HCT116 (cell line): ENCODE data around the gene TRAPPC1. TPM values are rescaled to one million over a fixed set of nuclear protein-coding genes. Genes with fewer than 3 reads are reported as not detected.

Experiments
- ATAC-seq: fragments of 200-7000 bp; cut with Tn5 transposase; 2 replicates; pipeline ENCODE4 v1.9.1; 2020; ENCODE audit warnings: mild to moderate bottlenecking, moderate library complexity
- BruUV-seq: library from RNA; stranded (reverse); fragments of 400-500 nt; replicated peaks from 2 replicates; lab custom pipeline; 2021; lab: Mats Ljungman, UMichigan
- CTCF ChIA-PET: fragments of 300-600 bp; sonication (Branson Sonifier 250); formaldehyde crosslinking; loops from one replicate; lab custom pipeline; 2021; ENCODE audit warnings: antibody characterized with exemption; lab: Charles Lee
- POLR2A ChIA-PET: fragments of 300-600, 350-600 bp; sonication (Branson Sonifier 250); formaldehyde crosslinking; loops from one replicate; lab custom pipeline; 2021; ENCODE audit warnings: antibody characterized with exemption; lab: Charles Lee
- RAD21 ChIA-PET, 2 experiments: fragments of 300-600 bp; sonication (Branson Sonifier 250); formaldehyde crosslinking; loops; one replicate each; lab custom pipeline; 2023; ENCODE audit warnings: low total read pairs in 2 of 2; ENCODE audit not compliant: uncharacterized antibody in 2 of 2, unreplicated experiment in 2 of 2, low non-redundant PET in 1 of 2; lab: Charles Lee
- DNase-seq: peaks from one replicate; pipeline ENCODE4 v3.0.0-alpha.2; 2010; ENCODE audit warnings: low read depth, low spot score
- H2AFZ ChIP-seq: fragments of 200-600 bp; shearing (Covaris generic), sonication (generic); 2 replicates; pipeline ENCODE4 v1.6.1; 2017; ENCODE audit warnings: low read depth, mixed run types, mixed read lengths, antibody characterized with exemption, low read length; ENCODE audit not compliant: poor library complexity, severe bottlenecking
- H3K27ac ChIP-seq: 2 replicates; pipeline ENCODE4 v1.5.1; 2012; ENCODE audit warnings: low read depth, low read length
- H3K27me3 ChIP-seq: fragments of 200-600 bp; sonication (generic); 2 replicates; pipeline ENCODE4 v1.6.1; 2016; ENCODE audit warnings: mixed run types, low read length, mixed read lengths; ENCODE audit not compliant: insufficient read depth
- H3K36me3 ChIP-seq, 2 experiments: fragments of 200-500 bp in 1 of 2; fragments of 200-600 bp in 1 of 2; sonication (Bioruptor generic) in 1 of 2; sonication (generic) in 1 of 2; 2 replicates each; pipeline versions ENCODE4 v1.5.1 to v1.6.1; 2014 to 2016; ENCODE audit warnings: low read length in 2 of 2, inconsistent platforms in 1 of 2, mixed read lengths in 1 of 2, mixed run types in 1 of 2; ENCODE audit not compliant: insufficient read depth in 2 of 2, control insufficient read depth in 1 of 2
- H3K4me1 ChIP-seq, 2 experiments: fragments of 200-600 bp in 1 of 2; sonication (generic) in 1 of 2; 2 replicates each; pipeline versions ENCODE4 v1.5.1 to v1.6.1; 2012 to 2017; ENCODE audit warnings: low read length in 2 of 2, inconsistent platforms in 1 of 2, mild to moderate bottlenecking in 1 of 2, mixed read lengths in 1 of 2, mixed run types in 1 of 2, moderate library complexity in 1 of 2; ENCODE audit not compliant: insufficient read depth in 2 of 2, control insufficient read depth in 1 of 2
- H3K4me2 ChIP-seq: fragments of 200-600 bp; sonication (generic); 2 replicates; pipeline ENCODE4 v1.6.1; 2017; ENCODE audit warnings: mixed run types, low read length, mixed read lengths
- H3K4me3 ChIP-seq, 2 experiments: fragments of 200-600 bp in 1 of 2; sonication (generic) in 1 of 2; replicated peaks in 1 of 2; 2 replicates each; pipeline ENCODE4 v1.5.1; 2011 to 2016; ENCODE audit warnings: low read length in 2 of 2, control low read depth in 1 of 2, low read depth in 1 of 2, mild to moderate bottlenecking in 1 of 2, mixed read lengths in 1 of 2, mixed run types in 1 of 2
- H3K79me2 ChIP-seq: fragments of 200-600 bp; sonication (generic); 2 replicates; pipeline ENCODE4 v1.6.1; 2017; ENCODE audit warnings: mild to moderate bottlenecking, mixed run types, low read length, moderate library complexity, mixed read lengths; ENCODE audit not compliant: insufficient read depth
- H3K9ac ChIP-seq: fragments of 200-600 bp; sonication (generic); 2 replicates; pipeline ENCODE4 v1.6.1; 2016; ENCODE audit warnings: low read length, mixed read lengths
- H3K9me2 ChIP-seq: fragments of 200-600 bp; sonication (generic), shearing (Covaris generic); 2 replicates; pipeline ENCODE4 v1.6.1; 2017; ENCODE audit warnings: mixed run types, mild to moderate bottlenecking, moderate library complexity; ENCODE audit not compliant: insufficient read depth
- H3K9me3 ChIP-seq, 2 experiments: fragments of 200-500 bp in 1 of 2; fragments of 200-600 bp in 1 of 2; sonication (Bioruptor generic) in 1 of 2; sonication (generic) in 1 of 2; 2 replicates each; pipeline ENCODE4 v1.6.1; 2014 to 2017; ENCODE audit warnings: low read length in 2 of 2, mixed read lengths in 2 of 2, inconsistent platforms in 1 of 2, low read depth in 1 of 2, mild to moderate bottlenecking in 1 of 2, mixed run types in 1 of 2, moderate library complexity in 1 of 2; ENCODE audit not compliant: control insufficient read depth in 1 of 2, insufficient read depth in 1 of 2
- H4K20me1 ChIP-seq: fragments of 200-600 bp; sonication (generic), shearing (Covaris generic); 2 replicates; pipeline ENCODE4 v1.6.1; 2017; ENCODE audit warnings: mixed run types, mild to moderate bottlenecking, moderate library complexity; ENCODE audit not compliant: insufficient read depth
- CBX3 ChIP-seq: IDR thresholded peaks from 2 replicates; pipeline ENCODE4 v1.6.1; 2012; ENCODE audit warnings: low read depth
- CEBPB ChIP-seq: IDR thresholded peaks from 2 replicates; pipeline ENCODE4 v1.6.1; 2012; ENCODE audit warnings: low read depth
- ELF1 ChIP-seq: IDR thresholded peaks from 2 replicates; pipeline ENCODE4 v1.6.1; 2012; ENCODE audit warnings: low read depth, borderline replicate concordance
- EZH2 ChIP-seq: fragments of 200-600 bp; sonication (generic); IDR thresholded peaks from 2 replicates; pipeline ENCODE4 v1.6.1; 2017; ENCODE audit warnings: antibody characterized with exemption, mixed run types
- POLR2A ChIP-seq: IDR thresholded peaks from 2 replicates; pipeline ENCODE4 v1.7.0; 2011; ENCODE audit warnings: borderline replicate concordance; ENCODE audit not compliant: insufficient read depth, insufficient read length; ENCODE audit errors: extremely low read depth
- RAD21 ChIP-seq: IDR thresholded peaks from 2 replicates; pipeline ENCODE4 v1.6.1; 2012; ENCODE audit warnings: low read depth, mild to moderate bottlenecking
- SIN3A ChIP-seq: IDR thresholded peaks from 2 replicates; pipeline ENCODE4 v1.6.1; 2012; ENCODE audit warnings: low read depth
- SP1 ChIP-seq: IDR thresholded peaks from 2 replicates; pipeline ENCODE4 v1.6.1; 2012; ENCODE audit warnings: low read depth
- SRF ChIP-seq: IDR thresholded peaks from 2 replicates; pipeline ENCODE4 v1.6.1; 2012; ENCODE audit warnings: low read depth
- TCF7L2 ChIP-seq: IDR thresholded peaks from 2 replicates; pipeline ENCODE4 v1.7.0; 2011; ENCODE audit warnings: borderline replicate concordance, inconsistent platforms; ENCODE audit not compliant: insufficient read depth, insufficient read length; ENCODE audit errors: extremely low read depth
- YY1 ChIP-seq: IDR thresholded peaks from 2 replicates; pipeline ENCODE4 v1.6.1; 2011; ENCODE audit warnings: low read length, low read depth, moderate library complexity, mild to moderate bottlenecking; ENCODE audit not compliant: insufficient replicate concordance; ENCODE audit errors: extremely low read depth
- ZFX ChIP-seq: fragments of 450-650 bp; IDR thresholded peaks from 2 replicates; pipeline ENCODE4 v1.6.1; 2017
- intact Hi-C: fragments of 100-400 bp; cut with micrococcal nuclease; formaldehyde crosslinking; loops from 2 replicates; pipeline ENCODE4 v1.10.0; 2022
- total RNA-seq: library from RNA; stranded (reverse); gene quantifications from one replicate; pipeline ENCODE4 v1.2.1, GENCODE V29; 2021; ENCODE audit not compliant: unreplicated experiment
- TF ChIP-seq, protein P1 (sequence below), 3 experiments: fragments of 200-600 bp in 1 of 3; sonication (generic) in 1 of 3; IDR thresholded peaks in 2 of 3; conservative IDR thresholded peaks in 1 of 3; 2 replicates each; pipeline ENCODE4 v1.5.1; 2012 to 2017; ENCODE audit warnings: low read depth in 2 of 3, low read length in 2 of 3, antibody characterized with exemption in 1 of 3, borderline replicate concordance in 1 of 3, control low read depth in 1 of 3, mild to moderate bottlenecking in 1 of 3, mixed read lengths in 1 of 3, mixed run types in 1 of 3, moderate library complexity in 1 of 3; ENCODE audit not compliant: insufficient read depth in 1 of 3

Gene TRAPPC1
- total RNA-seq, 1 experiment from 2014 or later, result 123 TPM

- H3K9ac ChIP-seq, result no peak overlapping the region
- no peak overlapping the region for H3K4me3 ChIP-seq
- H3K27ac ChIP-seq, result no peak overlapping the region
- intact Hi-C loops, result loop anchor here (5.0 kb wide), 1 partner anchor 73 kb away; no protein-coding TSS in a partner anchor
- DNase-seq (no peak), ATAC-seq (no peak)
- no TSS peak for BruUV-seq
- TF ChIP-seq SP1 (no peak), CEBPB (no peak), CBX3 (no peak), YY1 (no peak), ZFX (no peak), RAD21 (no peak), SIN3A (no peak), TCF7L2 (no peak), ELF1 (no peak), EZH2 (no peak), POLR2A (no peak), SRF (no peak)
- TF ChIP-seq, protein P1, sequence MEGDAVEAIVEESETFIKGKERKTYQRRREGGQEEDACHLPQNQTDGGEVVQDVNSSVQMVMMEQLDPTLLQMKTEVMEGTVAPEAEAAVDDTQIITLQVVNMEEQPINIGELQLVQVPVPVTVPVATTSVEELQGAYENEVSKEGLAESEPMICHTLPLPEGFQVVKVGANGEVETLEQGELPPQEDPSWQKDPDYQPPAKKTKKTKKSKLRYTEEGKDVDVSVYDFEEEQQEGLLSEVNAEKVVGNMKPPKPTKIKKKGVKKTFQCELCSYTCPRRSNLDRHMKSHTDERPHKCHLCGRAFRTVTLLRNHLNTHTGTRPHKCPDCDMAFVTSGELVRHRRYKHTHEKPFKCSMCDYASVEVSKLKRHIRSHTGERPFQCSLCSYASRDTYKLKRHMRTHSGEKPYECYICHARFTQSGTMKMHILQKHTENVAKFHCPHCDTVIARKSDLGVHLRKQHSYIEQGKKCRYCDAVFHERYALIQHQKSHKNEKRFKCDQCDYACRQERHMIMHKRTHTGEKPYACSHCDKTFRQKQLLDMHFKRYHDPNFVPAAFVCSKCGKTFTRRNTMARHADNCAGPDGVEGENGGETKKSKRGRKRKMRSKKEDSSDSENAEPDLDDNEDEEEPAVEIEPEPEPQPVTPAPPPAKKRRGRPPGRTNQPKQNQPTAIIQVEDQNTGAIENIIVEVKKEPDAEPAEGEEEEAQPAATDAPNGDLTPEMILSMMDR (IDR thresholded peaks at IDR 0.05 in 2 of 3, conservative IDR thresholded peaks at IDR 0.05 in 1 of 3; ENCODE audit: borderline replicate concordance in 1 of 3, insufficient read depth in 1 of 3, low read depth in 2 of 3, low read length in 2 of 3), result no peak
- no peaks in the 10 kb centered on the region for H3K27me3 ChIP-seq
- no peaks in the 10 kb centered on the region for H4K20me1 ChIP-seq
- H3K4me2 ChIP-seq, result no peak overlapping the region
- H3K9me2 ChIP-seq, result no peaks in the 10 kb centered on the region
- H3K36me3 ChIP-seq, result peaks cover 38 to 39% of the 10 kb centered on the region in 2 experiments; a peak in 3 of 4 replicates
- ChIA-PET CTCF (no interaction called here), POLR2A (no interaction called here), RAD21 (no interaction called here)
- H2AFZ ChIP-seq, result no peak overlapping the region
- peaks cover 2% of the 10 kb centered on the region in 2 experiments for H3K4me1 ChIP-seq
- no peaks in the 10 kb centered on the region for H3K79me2 ChIP-seq
- no peaks in the 10 kb centered on the region for H3K9me3 ChIP-seq
These were observed 36.9 kb downstream of the TRAPPC1 start for GRCh38 chr17:7894866-7895265.
